ENCODE results near the gene RHOB.

RHOB gene

DNA sequence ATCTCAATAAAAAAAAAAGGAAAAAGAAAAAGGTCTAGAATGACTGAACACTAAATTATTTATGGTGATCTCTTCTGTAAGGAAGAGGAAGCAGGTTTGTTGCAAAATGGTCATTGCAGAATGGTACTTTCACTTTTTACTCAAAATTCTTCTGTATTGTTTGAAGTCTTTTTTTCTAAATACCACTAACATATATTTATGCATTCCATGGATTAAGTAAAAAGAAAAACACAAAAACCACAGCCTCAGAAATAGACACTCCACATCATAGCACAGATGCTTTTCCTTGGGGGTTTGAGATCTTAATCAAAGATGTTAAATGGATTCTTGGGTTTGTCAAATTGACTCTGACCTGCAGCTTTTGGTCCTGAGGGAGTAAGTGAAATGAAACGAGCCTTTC lies 47.4 kb downstream of the RHOB start:
- ATAC-seq: peak; percentile 49
- 0 out of 2 replicates have a peak, but pooled peaks have one; percentile 18 for TF ChIP-seq ISL1 (CRISPR knock-in tag; IDR thresholded peaks at IDR 0.05)
- no peak for TF ChIP-seq ZNF70 (CRISPR knock-in tag; IDR thresholded peaks at IDR 0.05)

DNA sequence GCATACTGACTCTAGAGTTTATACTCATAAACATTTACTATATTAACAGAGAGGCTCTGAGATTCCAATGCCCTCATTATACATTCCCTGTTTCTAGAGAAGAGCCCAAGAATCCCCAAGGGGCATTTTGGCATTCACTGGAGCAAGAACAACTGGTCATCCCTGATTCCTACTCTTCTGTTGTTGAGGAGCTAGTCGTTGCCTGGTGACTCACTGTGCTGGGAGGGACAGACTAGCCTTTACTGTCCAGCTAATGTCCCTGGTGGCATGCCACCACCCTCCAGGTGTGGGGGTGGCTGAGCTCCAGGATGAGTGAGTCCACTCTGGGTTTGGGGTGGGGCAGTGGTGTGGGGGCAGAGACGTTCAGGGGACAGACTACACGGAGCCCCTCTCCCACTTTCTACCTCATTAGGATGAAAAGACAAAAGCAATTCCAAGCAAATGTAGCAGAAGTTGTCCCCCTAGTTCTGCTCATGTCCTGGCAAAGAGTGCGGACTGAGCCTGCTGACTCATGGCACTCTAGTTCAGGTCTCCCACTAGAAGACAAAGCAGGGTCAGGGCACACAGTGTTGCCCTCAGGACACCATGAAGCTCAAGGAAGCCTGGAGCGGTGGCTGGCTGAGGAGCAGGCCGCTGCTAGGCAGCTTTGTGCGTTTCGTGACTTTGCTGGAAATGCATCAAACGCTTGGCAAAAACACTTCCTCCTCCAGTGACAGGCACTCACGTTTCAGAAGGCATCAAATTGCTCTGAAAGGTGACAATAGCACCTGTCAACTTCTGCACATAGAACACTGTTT lies 49.4 kb downstream of the RHOB start:
- peak; percentile 38; the same call in 2 of the 3 replicates for ATAC-seq

DNA sequence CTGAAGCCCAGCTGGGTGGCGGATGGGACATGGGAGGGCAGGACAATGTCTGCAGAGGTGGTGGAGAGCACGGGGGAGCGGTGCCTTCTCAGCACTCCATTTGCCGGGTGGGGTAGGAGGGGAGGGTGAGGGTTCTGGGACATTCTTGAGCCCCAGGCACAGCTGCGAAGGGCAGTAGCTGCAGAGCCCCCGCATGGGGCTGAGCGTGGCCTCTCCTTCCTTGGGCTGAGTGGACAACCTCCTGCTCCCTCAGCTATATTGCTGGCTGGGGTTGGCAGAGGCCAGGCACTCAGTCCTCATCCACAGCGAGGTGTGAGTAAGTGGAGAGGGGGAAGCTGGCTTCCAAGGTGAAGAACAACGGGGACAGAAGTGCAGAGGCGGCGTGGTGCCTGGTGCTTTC lies 50.1 kb downstream of the RHOB start:
- ATAC-seq: no peak
- TF ChIP-seq, protein P1, sequence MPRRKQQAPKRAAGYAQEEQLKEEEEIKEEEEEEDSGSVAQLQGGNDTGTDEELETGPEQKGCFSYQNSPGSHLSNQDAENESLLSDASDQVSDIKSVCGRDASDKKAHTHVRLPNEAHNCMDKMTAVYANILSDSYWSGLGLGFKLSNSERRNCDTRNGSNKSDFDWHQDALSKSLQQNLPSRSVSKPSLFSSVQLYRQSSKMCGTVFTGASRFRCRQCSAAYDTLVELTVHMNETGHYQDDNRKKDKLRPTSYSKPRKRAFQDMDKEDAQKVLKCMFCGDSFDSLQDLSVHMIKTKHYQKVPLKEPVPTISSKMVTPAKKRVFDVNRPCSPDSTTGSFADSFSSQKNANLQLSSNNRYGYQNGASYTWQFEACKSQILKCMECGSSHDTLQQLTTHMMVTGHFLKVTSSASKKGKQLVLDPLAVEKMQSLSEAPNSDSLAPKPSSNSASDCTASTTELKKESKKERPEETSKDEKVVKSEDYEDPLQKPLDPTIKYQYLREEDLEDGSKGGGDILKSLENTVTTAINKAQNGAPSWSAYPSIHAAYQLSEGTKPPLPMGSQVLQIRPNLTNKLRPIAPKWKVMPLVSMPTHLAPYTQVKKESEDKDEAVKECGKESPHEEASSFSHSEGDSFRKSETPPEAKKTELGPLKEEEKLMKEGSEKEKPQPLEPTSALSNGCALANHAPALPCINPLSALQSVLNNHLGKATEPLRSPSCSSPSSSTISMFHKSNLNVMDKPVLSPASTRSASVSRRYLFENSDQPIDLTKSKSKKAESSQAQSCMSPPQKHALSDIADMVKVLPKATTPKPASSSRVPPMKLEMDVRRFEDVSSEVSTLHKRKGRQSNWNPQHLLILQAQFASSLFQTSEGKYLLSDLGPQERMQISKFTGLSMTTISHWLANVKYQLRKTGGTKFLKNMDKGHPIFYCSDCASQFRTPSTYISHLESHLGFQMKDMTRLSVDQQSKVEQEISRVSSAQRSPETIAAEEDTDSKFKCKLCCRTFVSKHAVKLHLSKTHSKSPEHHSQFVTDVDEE (CRISPR knock-in tag; IDR thresholded peaks at IDR 0.05): no peak
- TF ChIP-seq ZNF70 (CRISPR knock-in tag; IDR thresholded peaks at IDR 0.05) (no peak), OSR1 (CRISPR knock-in tag; IDR thresholded peaks at IDR 0.05) (no peak), ZFP30 (CRISPR knock-in tag; IDR thresholded peaks at IDR 0.05) (no peak), ZC3H10 (CRISPR knock-in tag; IDR thresholded peaks at IDR 0.05) (no peak), ARNTL (CRISPR knock-in tag; IDR thresholded peaks at IDR 0.05; ENCODE audit: borderline replicate concordance, low read depth) (no peak), ZFP3 (CRISPR knock-in tag; IDR thresholded peaks at IDR 0.05) (no peak), PATZ1 (CRISPR knock-in tag; IDR thresholded peaks at IDR 0.05; ENCODE audit: borderline replicate concordance) (no peak), CSRNP3 (CRISPR knock-in tag; IDR thresholded peaks at IDR 0.05) (no peak), ESRRG (CRISPR knock-in tag; IDR thresholded peaks at IDR 0.05) (no peak), ZNF565 (CRISPR knock-in tag; conservative IDR thresholded peaks at IDR 0.05; ENCODE audit: low read depth) (no peak), ZNF8 (CRISPR knock-in tag; IDR thresholded peaks at IDR 0.05) (no peak), GLIS3 (CRISPR knock-in tag; IDR thresholded peaks at IDR 0.05) (no peak)

More for the DNA sequence above, 49.4 kb downstream of the RHOB start:
- TF ChIP-seq POU6F1 (CRISPR knock-in tag; IDR thresholded peaks at IDR 0.05; ENCODE audit: borderline replicate concordance, low read depth) (no peak), OSR1 (CRISPR knock-in tag; IDR thresholded peaks at IDR 0.05) (no peak), PPARA (CRISPR knock-in tag; IDR thresholded peaks at IDR 0.05; ENCODE audit: borderline replicate concordance) (no peak), BACH2 (CRISPR knock-in tag; IDR thresholded peaks at IDR 0.05; ENCODE audit: borderline replicate concordance) (no peak), ZC3H10 (CRISPR knock-in tag; IDR thresholded peaks at IDR 0.05) (no peak), RARB (CRISPR knock-in tag; IDR thresholded peaks at IDR 0.05) (no peak), TCF4 (CRISPR knock-in tag; IDR thresholded peaks at IDR 0.05; ENCODE audit: borderline replicate concordance) (no peak), SNAI2 (CRISPR knock-in tag; IDR thresholded peaks at IDR 0.05) (no peak), GLIS3 (CRISPR knock-in tag; IDR thresholded peaks at IDR 0.05) (no peak), ZNF565 (CRISPR knock-in tag; conservative IDR thresholded peaks at IDR 0.05; ENCODE audit: low read depth) (no peak), ZFP30 (CRISPR knock-in tag; IDR thresholded peaks at IDR 0.05) (no peak), ESRRG (CRISPR knock-in tag; IDR thresholded peaks at IDR 0.05) (no peak), ZNF8 (CRISPR knock-in tag; IDR thresholded peaks at IDR 0.05) (no peak)
- TF ChIP-seq, protein P1 (CRISPR knock-in tag; IDR thresholded peaks at IDR 0.05): no peak

All from SK-N-SH treated with all-trans-retinoic acid at 6 μM for 48 hours (cell line).